A549 treated with AZD9567 at 1 μM for 4 hours (cell line): ENCODE data around the gene HES3. TPM values are rescaled to one million over a fixed set of nuclear protein-coding genes. Genes with fewer than 3 reads are reported as not detected.

ENCODE experiments used
- total RNA-seq: library from RNA; stranded (reverse); fragments of 200-300 nt; extraction: Qiagen RNA extraction; gene quantifications from 5 replicates; pipeline ENCODE4 v1.2.3, GENCODE V29; 2022; ENCODE audit not compliant: insufficient read depth

Gene HES3, protein sequence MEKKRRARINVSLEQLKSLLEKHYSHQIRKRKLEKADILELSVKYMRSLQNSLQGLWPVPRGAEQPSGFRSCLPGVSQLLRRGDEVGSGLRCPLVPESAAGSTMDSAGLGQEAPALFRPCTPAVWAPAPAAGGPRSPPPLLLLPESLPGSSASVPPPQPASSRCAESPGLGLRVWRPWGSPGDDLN
- not detected in 5 replicates for total RNA-seq

DNA sequence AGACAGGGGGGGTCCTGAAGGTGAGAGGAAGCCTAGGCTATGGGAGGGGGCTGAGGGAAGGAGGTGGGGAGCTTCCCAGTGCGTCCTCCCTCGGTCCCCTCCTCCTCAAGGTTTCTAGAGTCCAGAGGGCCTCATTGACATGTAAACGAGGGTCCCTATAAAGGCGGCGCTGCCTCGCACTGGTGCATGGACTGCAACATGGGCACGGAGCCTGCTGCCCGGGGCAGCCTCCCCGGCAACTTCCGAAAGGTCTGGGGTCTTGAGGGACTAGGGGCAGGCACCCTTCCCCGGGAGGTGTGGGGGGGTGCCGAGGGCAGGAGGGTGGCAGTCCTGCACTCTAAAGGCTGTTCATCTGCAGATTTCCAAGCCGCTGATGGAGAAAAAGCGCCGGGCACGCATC, at the start of gene HES3:
Gene HES3 (plus strand): TSS at position 187 of the 400 bp plus-strand sequence. CDS start 187 bp downstream, at position 374.

DNA sequence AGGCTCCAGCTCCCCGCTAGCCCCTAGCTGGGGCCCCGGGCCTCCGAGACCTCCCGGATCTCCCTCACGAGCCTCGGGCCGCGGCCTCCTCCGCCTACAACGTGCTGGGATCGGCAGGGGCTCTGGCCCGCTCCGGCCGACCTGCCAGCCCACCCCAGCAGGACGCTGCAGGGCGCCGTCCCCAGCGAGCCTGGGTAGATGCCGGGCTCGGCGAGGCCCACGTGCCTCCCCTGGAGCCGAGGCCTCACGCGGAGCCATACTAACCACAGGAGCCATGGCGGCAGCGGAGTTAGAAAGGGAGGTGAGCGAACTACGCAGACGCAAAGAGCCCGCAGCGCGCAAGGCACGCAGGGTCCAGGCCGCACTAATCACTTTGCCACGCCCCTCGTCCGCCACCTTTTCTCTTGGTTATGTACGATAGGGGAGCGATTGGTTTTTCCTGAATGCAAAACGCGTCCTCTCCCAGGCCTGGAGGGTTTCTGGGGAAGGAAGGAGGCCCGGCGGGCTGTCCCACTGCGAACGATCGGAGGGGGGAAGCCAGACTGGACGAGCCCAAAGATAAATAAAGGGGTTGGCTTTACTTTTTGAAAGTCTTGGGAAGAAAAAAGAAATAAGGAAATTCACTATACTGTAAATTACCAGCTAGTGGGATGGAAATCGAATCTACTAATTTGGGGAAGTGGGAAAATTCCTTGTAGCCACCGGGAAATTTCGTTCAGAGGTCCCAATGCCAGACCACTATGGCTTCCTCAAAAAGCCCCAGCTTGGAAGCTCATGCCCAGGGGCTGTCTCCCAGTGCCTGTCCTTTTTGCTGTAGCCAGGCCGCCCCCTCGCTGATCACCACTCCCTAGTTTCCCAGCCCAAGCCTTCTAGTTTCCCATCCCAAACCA, 44.4 kb upstream of the HES3 start, which contains the start of gene RPL22:
Gene RPL22 (minus strand): TSS at position 298 of the 890 bp plus-strand sequence. CDS start 22 bp downstream, at position 276.

DNA sequence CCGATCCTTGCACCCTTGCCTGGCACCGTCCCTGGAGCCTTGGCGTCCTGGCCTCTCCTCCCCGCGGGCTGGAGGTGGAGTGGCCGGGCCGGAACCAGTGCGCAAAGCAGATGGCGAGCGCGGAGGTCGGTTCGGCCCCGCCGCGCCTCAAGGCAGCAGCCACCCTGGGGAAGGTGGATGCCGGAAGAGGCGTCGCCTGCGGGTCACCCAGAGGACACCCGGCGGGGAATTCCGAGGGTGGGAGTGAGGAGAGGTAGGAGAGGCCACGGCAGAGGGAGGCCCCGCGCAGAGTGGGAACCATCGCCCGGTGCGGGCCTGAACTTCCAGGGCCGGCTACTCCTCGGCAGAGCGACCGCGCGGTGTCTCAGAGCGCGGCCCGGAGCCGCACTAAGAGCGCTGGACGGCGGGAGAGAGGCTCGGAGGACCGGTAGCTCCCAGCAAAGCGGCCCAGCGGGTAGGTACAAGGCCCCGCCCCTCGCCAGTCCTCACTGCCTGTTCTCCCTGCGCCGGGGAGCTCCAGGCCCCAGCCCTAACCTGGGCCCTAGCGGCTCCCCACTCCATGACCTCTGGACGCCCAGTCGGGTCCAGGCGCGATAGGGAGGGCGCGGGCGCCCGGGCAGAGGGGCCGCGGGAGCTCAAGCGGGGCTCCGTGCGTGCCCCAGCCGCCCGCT, 38.0 kb upstream of the HES3 start, which contains the start of gene RNF207:
Gene RNF207 (plus strand): TSS at position 271 of the 671 bp plus-strand sequence. CDS start 417 bp downstream, outside the sequence.

DNA sequence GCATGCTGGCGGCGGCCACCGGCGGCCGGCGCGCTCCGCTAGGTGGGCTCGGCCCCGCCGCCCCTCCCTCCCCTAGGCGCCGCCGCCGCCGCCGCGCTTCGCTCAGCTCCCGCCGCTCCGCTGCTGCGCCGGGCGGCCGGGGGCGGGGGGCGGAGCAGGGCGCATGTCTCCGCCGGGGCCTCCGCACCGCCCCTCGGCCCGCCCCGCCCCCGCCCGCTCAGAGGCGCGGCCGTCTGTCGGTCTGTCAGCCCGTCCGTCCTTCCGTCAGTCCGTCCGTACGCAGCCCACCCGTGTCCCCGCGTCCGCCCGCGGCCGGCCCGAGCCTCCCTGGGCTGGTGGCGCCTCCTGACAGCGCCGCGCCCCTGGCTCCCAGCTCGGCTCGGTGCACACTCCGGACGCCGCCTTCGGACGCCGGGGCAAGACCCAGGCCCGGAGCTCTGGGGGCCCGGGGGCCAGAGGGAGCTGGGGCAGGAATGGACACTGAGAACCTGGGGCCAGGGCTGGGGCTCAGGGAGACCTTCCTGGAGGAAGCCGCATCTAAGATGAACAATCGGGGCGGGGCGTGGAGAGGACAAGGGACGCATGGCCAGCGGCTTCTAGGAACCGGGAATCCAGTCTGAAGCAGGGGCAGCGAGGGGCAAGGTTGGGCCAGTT, 17.1 kb downstream of the HES3 start, which contains the start of gene GPR153:
Gene GPR153 (minus strand): TSS at position 138 of the 654 bp plus-strand sequence. CDS start 6,193 bp downstream, outside the sequence.

Other genes with a start within 250 kb of the HES3 start
- gene KCNAB2, start 198.3 kb upstream of the HES3 start, total RNA-seq = 6.7 to 10.2 TPM (median 7.6 TPM) in 5 replicates
- gene CHD5, start 63.9 kb upstream of the HES3 start, total RNA-seq = 0.45 to 1.5 TPM (median 1.0 TPM) in 5 replicates
- gene RPL22, start 44.6 kb upstream of the HES3 start, total RNA-seq = 370 to 459 TPM (median 452 TPM) in 5 replicates
- 12.3 to 16.4 TPM (median 16.0 TPM) in 5 replicates for gene RNF207, start 38.1 kb upstream of the HES3 start, total RNA-seq
- gene ICMT, start 8.2 kb upstream of the HES3 start, total RNA-seq = 53.7 to 58.8 TPM (median 57.7 TPM) in 5 replicates
- 2.5 to 3.1 TPM (median 2.7 TPM) in 5 replicates for gene GPR153, start 16.9 kb downstream of the HES3 start, total RNA-seq
- 79.6 to 101 TPM (median 90.4 TPM) in 5 replicates for gene ACOT7, start 149.6 kb downstream of the HES3 start, total RNA-seq
- 4.4 to 6.3 TPM (median 4.8 TPM) in 5 replicates for gene HES2, start 175.7 kb downstream of the HES3 start, total RNA-seq
- 0.36 to 0.90 TPM (median 0.73 TPM) in 4 of 5 replicates, not detected in the other for gene ESPN, start 180.6 kb downstream of the HES3 start, total RNA-seq
- gene TNFRSF25, start 222.0 kb downstream of the HES3 start, total RNA-seq = 2.7 to 3.3 TPM (median 3.1 TPM) in 5 replicates
- gene PLEKHG5, start 247.5 kb downstream of the HES3 start, total RNA-seq = 1.3 to 3.7 TPM (median 3.0 TPM) in 5 replicates